Heart right ventricle (tissue), 16 donors: ENCODE results near the gene KIF3C. TPM values are rescaled to one million over a fixed set of nuclear protein-coding genes. Genes with fewer than 3 reads are reported as not detected.
"Not testable (repeated sequence)": the region's sequence is repeated elsewhere in the genome, so short reads cannot be mapped to it uniquely, and the experiment has no call there.

Source experiments
- ATAC-seq, 8 donors: fragments of 200-7000 bp; cut with Tn5 transposase; one replicate each; pipeline ENCODE4 v1.9.1; 2020; ENCODE audit warnings: mild to moderate bottlenecking in 8 of 8, moderate library complexity in 8 of 8, moderate number of reproducible peaks in 1 of 8
- DNase-seq, 2 donors: peaks; one replicate each; pipeline ENCODE4 v3.0.0-alpha.2; 2020
- H3K27ac ChIP-seq, 10 donors: fragments of 200-600 bp; sonication (generic) in 2 of 10; one replicate each; pipeline versions ENCODE4 v1.5.0 to v1.8.0; 2020 to 2022; ENCODE audit warnings: mild to moderate bottlenecking in 3 of 10
- H3K27me3 ChIP-seq, 7 donors: fragments of 200-600 bp; one replicate each; pipeline ENCODE4 v1.8.0; 2021 to 2022; ENCODE audit warnings: mild to moderate bottlenecking in 2 of 7
- H3K36me3 ChIP-seq, 9 donors: fragments of 200-600 bp; sonication (generic) in 1 of 9; one replicate each; pipeline versions ENCODE4 v1.5.0 to v1.8.0; 2020 to 2022; ENCODE audit warnings: mild to moderate bottlenecking in 2 of 9
- H3K4me1 ChIP-seq, 9 donors: fragments of 200-600 bp; sonication (generic) in 1 of 9; one replicate each; pipeline versions ENCODE4 v1.5.0 to v1.8.0; 2020 to 2022; ENCODE audit warnings: mild to moderate bottlenecking in 4 of 9
- H3K4me3 ChIP-seq, 10 donors: fragments of 200-600 bp; sonication (generic) in 2 of 10; one replicate each; pipeline versions ENCODE4 v1.5.0 to v1.8.0; 2020 to 2022; ENCODE audit warnings: mild to moderate bottlenecking in 7 of 10, moderate library complexity in 2 of 10
- H3K9me3 ChIP-seq, 11 donors: fragments of 200-600 bp in 10 of 11; sonication (generic) in 2 of 11; one replicate each; pipeline versions ENCODE4 v1.5.0 to v1.8.0; 2013 to 2022; ENCODE audit warnings: mild to moderate bottlenecking in 2 of 11, control low read depth in 1 of 11, moderate library complexity in 1 of 11
- CTCF ChIP-seq, 9 donors: fragments of 200-600 bp; sonication (generic) in 2 of 9; IDR thresholded peaks; one replicate each; pipeline versions ENCODE4 v1.5.0 to v1.8.0; 2021 to 2022; ENCODE audit warnings: antibody characterized with exemption in 9 of 9, mild to moderate bottlenecking in 5 of 9, moderate library complexity in 1 of 9
- WGBS, 2 donors: extraction: QIAGEN DNeasy Blood & Tissue Kit; methylation state at CpG; one replicate each; pipeline ENCODE4 v1.1.7; 2013; ENCODE audit warnings: inconsistent platforms in 1 of 2; 5-methylcytosine and 5-hydroxymethylcytosine counted together
- intact Hi-C, 10 donors: fragments of 100-400 bp; cut with DNase I; formaldehyde crosslinking; loops; one replicate each; pipeline versions ENCODE4 v1.11.1 to v1.14.2; 2022
- polyA plus RNA-seq, 2 donors: library from polyadenylated mRNA; stranded (reverse); fragments of 200-250 nt; gene quantifications; one replicate each; pipeline ENCODE4 v1.2.3, GENCODE V29; 2013
- total RNA-seq, 10 donors: library from RNA; stranded (reverse); fragmentation: NEBNext Ultra II Directional in 3 of 10; extraction: Animal tissue kit (Norgen Biotek cat#: 25700) in 3 of 10; gene quantifications; one replicate each; pipeline versions ENCODE4 v1.2.1 to v1.2.4, GENCODE V29; 2021 to 2023
- donor health status: Arrhythmogenic right ventricular cardiomyopathy.
- donor health status: ischemic (EF 13 %, LVEDD 7.1; RV severe dilation, severe dysfunction).
- donor health status: healthy with polysubstance abuse.
- donor health status: DM: no; HTN: yes; CAD: no.
- donor health status: DM: no; HTN: no; CAD: no.
- donor health status: ischemic (EF 25% LVEDD 6.9; RV normal size, moderate dysfunction).
- donor health status: ischemic (EF 25% LVEDD 5.7; RV mildly dilated, moderate dysfunction).
- donor health status: healthy.
- donor health status: DM: yes; HTN: yes; CAD: no.
- donor health status: Ischemic cardiomyopathy.
- donor health status: ischemic (EF 35%, LVEDD 5.7; RV mildly dilated, moderate dysfunction).
- donor health status: nonischemic (EF 11% LVEDD 7.7; RV severe dilation, severe dysfunction).
- donor health status: DM: yes; HTN: yes; CAD: no.
- donor health status: PGD.
- donor health status: ischemic (EF 29% LVEDD 5.4; RV normal size, mild dysfunction).
- donor health status: nonischemic (EF 23%, LVEDD 6.1; RV moderate dilation, normal function).

Gene KIF3C
- total and polyA plus RNA-seq, 12 donors = 1.1 to 4.2 (median 2.4) TPM

GRCh38 chr2:25922501-25922900 is 59.8 kb downstream of the KIF3C start:
- no peak for ATAC-seq
- H3K27ac ChIP-seq = no peak overlapping the region
- H3K9me3 ChIP-seq = no peaks in the 10 kb centered on the region
- intact Hi-C loops = no loop called here
- H3K4me3 ChIP-seq = no peak overlapping the region
- no peaks in the 10 kb centered on the region for H3K4me1 ChIP-seq
- 66 to 79% methylated on average over 2 of the region's 2 CpGs for WGBS, 2 donors
- DNase-seq = no peak
- TF ChIP-seq CTCF (IDR thresholded peaks at IDR 0.05) = no peak
- peaks cover 0 to 12% (median 0%) of the 10 kb centered on the region in 9 donors for H3K36me3 ChIP-seq
- peaks cover 0 to 4% (median 0%) of the 10 kb centered on the region in 7 donors for H3K27me3 ChIP-seq

GRCh38 chr2:25920786-25921415 is 61.4 kb downstream of the KIF3C start:
- no peaks in the 10 kb centered on the region for H3K4me1 ChIP-seq
- H3K9me3 ChIP-seq = no peaks in the 10 kb centered on the region
- no peak for TF ChIP-seq CTCF (IDR thresholded peaks at IDR 0.05)
- no peak for ATAC-seq
- H3K36me3 ChIP-seq = no peaks in the 10 kb centered on the region
- no peak for DNase-seq
- H3K4me3 ChIP-seq = no peak overlapping the region
- intact Hi-C loops = no loop called here
- H3K27me3 ChIP-seq = peaks cover 0 to 4% (median 0%) of the 10 kb centered on the region in 7 donors
- 75 to 78% methylated on average over 12 of the region's 12 CpGs for WGBS, 2 donors
- H3K27ac ChIP-seq = no peak overlapping the region

- no peak for ATAC-seq
Measured at GRCh38 chr2:25920336-25920735, 62.0 kb downstream of the KIF3C start.

GRCh38 chr2:25917832-25918231 is 64.5 kb downstream of the KIF3C start:
- no peak for TF ChIP-seq CTCF (IDR thresholded peaks at IDR 0.05)
- no peaks in the 10 kb centered on the region for H3K9me3 ChIP-seq
- 87 to 93% methylated on average over 3 of the region's 3 CpGs for WGBS, 2 donors
- no peak for ATAC-seq
- no peak overlapping the region for H3K27ac ChIP-seq
- no peak for DNase-seq
- no peak overlapping the region for H3K4me3 ChIP-seq
- peaks cover 0 to 4% (median 0%) of the 10 kb centered on the region in 7 donors for H3K27me3 ChIP-seq
- intact Hi-C loops = no loop called here
- H3K36me3 ChIP-seq = no peaks in the 10 kb centered on the region
- H3K4me1 ChIP-seq = no peaks in the 10 kb centered on the region

More at GRCh38 chr2:25920336-25920735, 62.0 kb downstream of the KIF3C start:
- H3K4me3 ChIP-seq = no peak overlapping the region
- DNase-seq = no peak
- WGBS, 2 donors = 94 to 95% methylated on average over 5 of the region's 5 CpGs
- intact Hi-C loops = no loop called here
- H3K4me1 ChIP-seq = no peaks in the 10 kb centered on the region
- H3K27me3 ChIP-seq = peaks cover 0 to 4% (median 0%) of the 10 kb centered on the region in 7 donors
- no peaks in the 10 kb centered on the region for H3K9me3 ChIP-seq
- H3K27ac ChIP-seq = no peak overlapping the region
- no peak for TF ChIP-seq CTCF (IDR thresholded peaks at IDR 0.05)
- H3K36me3 ChIP-seq = no peaks in the 10 kb centered on the region

GRCh38 chr2:25917411-25917810 is 64.9 kb downstream of the KIF3C start:
- ATAC-seq, H3K27me3 ChIP-seq: not testable (repeated sequence)
- WGBS, 2 donors = 84 to 89% methylated on average over 7 of the region's 7 CpGs

GRCh38 chr2:25915944-25916772 is 66.1 kb downstream of the KIF3C start:
- H3K36me3 ChIP-seq, H3K4me1 ChIP-seq, H3K27me3 ChIP-seq, DNase-seq, H3K27ac ChIP-seq, H3K9me3 ChIP-seq, ATAC-seq, intact Hi-C loops: not testable (repeated sequence)
- H3K4me3 ChIP-seq = peak overlapping the region in 1 of 10 donors; percentile 22
- WGBS, 2 donors = 85% methylated on average over 16 of the region's 16 CpGs

More at GRCh38 chr2:25917411-25917810, 64.9 kb downstream of the KIF3C start:
- DNase-seq, H3K36me3 ChIP-seq, H3K4me3 ChIP-seq, intact Hi-C loops, H3K9me3 ChIP-seq, H3K4me1 ChIP-seq, H3K27ac ChIP-seq: not testable (repeated sequence)

GRCh38 chr2:25915411-25915810 is 66.9 kb downstream of the KIF3C start:
- H3K9me3 ChIP-seq, H3K36me3 ChIP-seq, H3K4me3 ChIP-seq, intact Hi-C loops, DNase-seq, H3K27ac ChIP-seq, H3K4me1 ChIP-seq, H3K27me3 ChIP-seq, ATAC-seq: not testable (repeated sequence)
- 95 to 97% methylated on average over 27 to 33 of the region's 33 CpGs for WGBS, 2 donors
